Endometrium (tissue), 2 donors: ENCODE measurements around the gene CHST9.
"Not testable (repeated sequence)": the region's sequence is repeated elsewhere in the genome, so short reads cannot be mapped to it uniquely, and the experiment has no call there.

ENCODE experiments used
- FAIRE-seq: peaks from 2 replicates; lab custom pipeline; 2012; peaks lifted over from hg19 to GRCh38; lab: Jason Lieb, UNC
- donor health status: control.
- donor health status: control.

The CHST9 gene, protein sequence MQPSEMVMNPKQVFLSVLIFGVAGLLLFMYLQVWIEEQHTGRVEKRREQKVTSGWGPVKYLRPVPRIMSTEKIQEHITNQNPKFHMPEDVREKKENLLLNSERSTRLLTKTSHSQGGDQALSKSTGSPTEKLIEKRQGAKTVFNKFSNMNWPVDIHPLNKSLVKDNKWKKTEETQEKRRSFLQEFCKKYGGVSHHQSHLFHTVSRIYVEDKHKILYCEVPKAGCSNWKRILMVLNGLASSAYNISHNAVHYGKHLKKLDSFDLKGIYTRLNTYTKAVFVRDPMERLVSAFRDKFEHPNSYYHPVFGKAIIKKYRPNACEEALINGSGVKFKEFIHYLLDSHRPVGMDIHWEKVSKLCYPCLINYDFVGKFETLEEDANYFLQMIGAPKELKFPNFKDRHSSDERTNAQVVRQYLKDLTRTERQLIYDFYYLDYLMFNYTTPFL

DNA sequence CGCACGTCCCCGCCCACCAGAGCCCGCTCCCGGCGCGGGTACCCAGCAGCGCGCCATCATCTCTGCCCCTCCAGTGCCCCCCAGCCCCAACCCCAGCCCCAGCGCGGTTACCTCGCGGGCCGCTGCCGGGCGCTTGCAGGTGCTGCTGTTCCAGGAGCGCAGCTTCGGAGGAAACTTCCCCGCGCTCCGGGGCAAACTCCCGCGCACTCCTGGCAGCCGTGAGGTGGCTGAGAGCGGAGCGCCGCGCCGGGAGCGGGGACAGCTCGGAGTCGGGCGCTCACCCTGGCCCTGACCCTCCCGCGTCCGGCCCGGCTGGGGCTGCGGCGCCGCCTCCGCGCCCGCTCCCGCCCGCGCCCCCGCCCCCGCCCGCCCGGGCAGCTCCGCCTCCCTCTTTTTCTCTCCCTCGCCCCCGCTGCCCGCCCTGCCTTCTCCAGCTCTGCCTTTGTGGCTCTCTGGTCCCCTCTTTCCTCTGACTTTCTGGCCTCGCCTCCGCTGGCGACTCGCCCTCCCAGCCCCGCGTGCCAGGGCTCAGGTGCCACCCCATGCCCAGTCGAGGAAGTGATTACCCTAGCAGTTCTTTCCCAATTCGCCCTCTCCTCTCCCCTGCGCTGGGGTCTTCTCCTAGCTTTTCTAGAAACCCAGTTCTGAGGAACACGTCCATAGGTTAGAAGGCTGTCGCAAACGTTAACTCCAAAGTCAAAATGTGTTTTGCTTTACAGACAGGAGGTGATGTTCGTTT lies at the start of gene CHST9:
Gene CHST9, minus strand, starts transcription at position 284 of the 739 bp plus-strand sequence. CDS start 42,499 bp downstream, outside the sequence.
- no peak for FAIRE-seq

DNA sequence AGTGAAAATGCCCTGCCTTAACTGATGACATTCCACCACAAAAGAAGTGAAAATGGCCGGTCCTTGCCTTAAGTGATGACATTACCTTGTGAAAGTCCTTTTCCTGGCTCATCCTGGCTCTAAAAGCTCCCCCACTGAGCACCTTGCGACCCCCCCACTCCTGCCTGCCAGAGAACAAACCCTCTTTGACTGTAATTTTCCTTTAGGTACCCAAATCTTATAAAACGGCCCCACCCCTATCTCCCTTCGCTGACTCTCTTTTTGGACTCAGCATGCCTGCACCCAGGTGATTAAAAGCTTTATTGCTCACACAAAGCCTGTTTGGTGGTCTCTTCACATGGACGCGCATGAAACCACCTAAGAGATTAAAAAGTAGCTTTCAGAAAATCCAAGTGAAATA lies 47.2 kb upstream of the CHST9 start:
- FAIRE-seq = not testable (repeated sequence)

DNA sequence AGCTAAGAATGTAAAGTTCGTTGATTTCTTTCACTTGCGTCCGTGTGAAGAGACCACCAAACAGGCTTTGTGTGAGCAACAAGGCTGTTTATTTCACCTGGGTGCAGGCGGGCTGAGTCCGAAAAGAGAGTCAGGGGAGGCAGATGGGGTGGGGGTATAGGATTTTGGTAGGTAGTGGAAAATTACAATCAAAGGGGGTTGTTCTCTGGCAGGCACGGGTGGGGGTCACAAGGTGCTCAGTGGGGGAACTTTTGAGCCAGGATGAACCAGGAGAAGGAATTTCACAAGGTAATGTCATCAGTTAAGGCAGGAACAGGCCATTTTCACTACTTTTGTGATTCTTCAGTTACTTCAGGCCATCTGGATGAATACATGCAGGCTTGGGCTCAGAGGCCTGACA lies 46.6 kb upstream of the CHST9 start:
- FAIRE-seq = not testable (repeated sequence)

DNA sequence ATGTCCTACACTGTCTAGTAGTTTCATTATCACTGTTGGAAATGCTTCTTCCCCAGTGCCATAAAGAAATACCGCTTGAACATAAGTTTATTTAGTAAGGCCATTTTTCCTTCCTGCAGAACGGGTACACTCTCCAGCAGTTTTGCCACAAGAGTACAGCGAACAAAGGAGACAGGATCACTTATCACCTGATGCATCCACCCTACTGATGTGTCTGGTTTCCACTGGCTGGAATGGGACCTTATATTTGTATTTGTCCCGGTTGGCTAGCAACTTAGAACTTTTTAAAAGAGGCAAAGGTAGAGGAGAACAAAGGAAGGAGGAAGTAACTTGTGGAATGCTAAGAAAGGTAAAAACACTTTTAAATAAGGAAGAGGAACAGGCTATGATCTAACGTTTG lies 46.1 kb upstream of the CHST9 start:
- FAIRE-seq = not testable (repeated sequence)

DNA sequence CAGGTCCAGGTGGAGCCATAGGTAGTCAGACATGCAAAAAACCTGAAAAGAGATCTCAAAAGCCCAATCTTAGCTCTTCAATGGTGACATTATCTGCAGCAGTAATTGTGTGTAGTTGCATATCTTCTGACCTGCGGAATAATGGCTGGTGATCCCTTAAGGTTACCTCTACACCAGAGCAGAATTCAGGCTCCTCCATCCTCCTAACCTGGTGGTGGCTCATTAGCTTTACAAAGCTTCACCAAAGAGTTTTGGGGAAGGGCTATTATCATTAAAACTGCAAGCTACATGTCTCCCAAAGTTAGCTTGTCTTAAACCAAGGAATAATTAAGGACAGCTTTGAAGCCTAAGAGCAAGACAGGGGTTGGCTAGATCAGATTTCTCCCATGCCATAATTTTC lies 42.6 kb upstream of the CHST9 start:
- no peak for FAIRE-seq

DNA sequence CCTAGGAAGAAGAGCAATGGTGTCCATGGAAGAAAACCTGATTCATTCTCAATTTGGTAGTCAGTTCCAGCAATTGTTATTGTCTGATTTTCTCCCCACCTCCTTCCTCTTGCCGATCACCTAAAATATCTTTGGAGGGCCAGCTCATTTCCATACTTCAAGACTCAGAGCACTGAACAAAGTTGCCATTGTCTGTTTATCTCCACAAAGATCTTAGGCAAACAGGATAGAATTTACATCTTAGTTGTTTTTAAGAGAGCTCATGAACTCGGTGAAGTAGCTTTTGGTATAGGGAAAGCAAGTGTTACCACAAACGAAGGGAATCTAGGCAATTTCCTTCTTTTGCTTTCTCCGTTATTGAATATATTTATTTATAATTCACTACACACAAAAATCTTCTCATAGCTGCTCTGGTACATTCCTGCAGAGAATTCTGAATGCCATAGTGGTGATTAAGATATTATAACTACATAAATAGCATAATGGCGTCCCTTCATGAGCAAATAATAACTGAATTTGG lies 41.5 kb upstream of the CHST9 start:
- no peak for FAIRE-seq

DNA sequence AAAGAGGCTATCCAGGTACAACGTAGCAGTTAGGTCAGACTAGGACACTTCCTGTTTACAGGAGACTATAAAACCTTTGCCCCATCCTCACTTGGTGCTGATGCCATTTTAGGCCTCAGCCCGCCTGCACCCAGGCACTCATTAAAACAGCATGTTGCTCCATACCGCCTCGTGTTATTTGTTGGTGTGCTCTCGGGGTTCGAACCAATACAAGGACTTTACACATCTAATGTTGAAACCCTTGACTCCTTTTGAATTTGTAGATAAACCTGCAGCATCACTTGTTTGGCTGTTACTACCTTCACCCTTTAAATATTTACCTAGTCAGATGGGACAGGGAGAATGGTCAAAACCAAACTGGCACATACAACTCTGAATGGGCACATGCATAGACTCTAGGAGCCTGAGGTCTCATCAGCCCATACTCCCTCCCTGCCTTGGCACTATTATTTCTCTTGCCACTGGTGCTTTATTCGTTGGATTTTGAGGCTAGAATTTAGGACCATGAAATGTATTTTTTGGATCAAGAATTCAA lies 40.9 kb upstream of the CHST9 start:
- no peak for FAIRE-seq

DNA sequence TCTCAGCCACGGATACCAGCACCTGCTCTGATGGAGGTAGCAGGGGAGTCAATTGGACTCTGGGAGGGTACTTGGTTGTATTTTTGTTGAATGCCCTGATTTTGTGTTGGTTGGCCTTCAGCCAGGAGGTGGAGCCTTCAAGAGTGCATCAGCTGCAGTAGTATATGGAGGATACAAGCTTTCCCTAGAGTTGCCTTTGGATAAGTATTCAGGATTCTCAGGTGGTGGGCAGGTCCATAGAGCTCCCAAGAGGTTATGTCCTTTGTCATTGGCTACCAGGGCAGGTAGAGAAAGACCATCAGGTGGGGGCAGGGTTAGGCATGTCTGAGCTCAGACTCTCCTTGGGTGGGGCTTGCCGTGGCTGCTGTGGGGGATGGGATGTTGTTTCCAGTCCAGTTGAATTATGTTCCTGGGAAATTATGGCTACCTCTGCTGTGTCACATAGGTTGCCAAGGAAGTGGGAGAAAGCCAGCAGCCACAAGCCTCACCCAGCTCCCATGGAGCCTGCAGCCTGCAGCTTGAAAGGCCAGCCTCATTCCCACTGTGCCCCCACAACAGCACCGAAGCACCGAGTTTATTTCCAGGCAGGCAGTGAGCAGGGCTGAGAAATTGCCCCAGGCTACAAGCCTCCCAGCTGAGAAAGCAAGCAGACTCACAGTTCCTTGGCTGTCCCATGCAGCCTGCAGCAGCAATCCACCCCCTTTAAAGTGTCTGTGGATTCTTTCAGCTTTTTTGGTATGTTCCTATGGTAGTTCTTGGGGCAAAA lies 38.6 kb upstream of the CHST9 start:
- FAIRE-seq = no peak

DNA sequence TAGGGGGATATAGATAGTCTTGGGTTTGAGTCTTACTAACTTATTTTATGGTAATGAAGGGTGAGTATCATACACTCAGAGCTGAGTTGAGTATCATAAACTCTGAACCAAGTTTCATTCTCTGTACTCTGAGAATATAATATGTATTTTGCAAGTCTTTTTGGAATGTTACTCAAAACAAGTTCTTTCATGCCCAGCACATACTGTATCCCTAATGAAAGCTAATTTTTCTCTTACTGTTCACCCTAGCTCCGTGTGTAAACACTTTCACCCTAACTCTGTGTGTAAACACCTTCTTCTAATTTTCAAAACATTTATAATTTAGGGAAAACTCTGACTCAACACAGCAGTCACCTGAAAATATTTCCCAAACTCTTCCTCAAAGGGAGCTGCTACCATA lies 29.7 kb upstream of the CHST9 start:
- no peak for FAIRE-seq

DNA sequence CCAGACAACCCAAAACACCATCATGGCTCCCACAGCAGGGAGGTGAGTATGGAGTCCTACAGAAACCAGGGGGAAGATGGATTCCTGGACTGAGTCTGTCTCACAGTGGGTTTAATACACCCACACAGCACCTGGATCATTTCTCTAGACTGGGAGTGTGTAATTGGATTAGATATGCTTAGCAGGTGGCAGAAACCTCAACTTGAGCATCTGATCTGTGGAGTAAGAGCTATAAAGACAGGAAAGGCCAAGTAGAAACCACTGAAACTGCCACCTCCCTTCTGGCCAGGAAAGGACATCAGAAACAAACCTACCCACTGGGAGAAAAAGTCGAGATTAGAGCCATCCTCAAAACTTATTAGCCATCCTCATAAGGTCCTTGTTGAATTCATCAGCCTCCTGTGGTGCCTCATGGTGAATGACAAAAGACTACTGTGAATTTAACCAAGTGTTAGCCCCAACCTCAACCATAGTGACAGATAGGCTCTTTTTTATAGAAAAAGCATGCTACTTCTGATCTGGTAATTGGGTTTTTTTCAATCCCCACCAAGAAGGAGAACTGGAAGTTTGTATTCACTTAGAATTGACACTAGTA lies 28.1 kb upstream of the CHST9 start:
- FAIRE-seq = no peak

DNA sequence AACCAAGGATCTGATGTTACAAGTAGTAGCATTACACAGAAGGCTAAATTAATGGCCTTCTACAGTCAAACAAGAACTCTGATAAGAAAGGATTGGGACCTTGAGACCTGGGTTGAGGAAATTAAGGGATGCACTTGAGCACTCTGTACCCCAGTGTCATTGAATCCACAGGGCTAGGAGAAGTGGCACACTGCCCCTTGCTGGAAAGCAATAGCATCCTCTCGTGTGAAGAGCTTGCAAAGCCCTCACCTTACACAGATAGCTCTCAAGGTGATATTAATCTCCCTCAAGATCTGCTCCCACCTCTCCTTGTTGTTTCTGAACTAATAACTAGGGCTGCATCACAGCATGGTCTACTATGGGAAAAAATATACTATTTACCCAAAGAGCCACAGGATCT lies 26.5 kb upstream of the CHST9 start:
- no peak for FAIRE-seq

DNA sequence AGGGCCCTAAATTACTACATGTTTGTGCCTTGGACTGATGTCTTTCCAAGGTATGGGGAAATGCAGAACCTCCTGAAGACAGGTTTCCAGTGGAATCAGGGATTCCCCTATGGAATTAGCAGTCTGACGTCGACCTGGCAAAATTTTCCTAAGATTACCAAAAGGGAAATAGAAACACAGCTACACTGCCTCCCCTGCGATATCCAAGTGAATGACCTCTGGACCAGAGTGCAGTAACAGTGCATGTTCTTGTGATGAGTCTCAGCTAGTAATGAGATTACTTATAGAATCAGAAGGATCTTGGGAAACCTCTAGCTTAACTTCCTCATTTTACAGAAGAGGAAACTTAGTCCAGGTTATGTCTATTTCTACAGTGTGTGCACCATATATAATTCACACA lies 21.3 kb upstream of the CHST9 start:
- no peak for FAIRE-seq

DNA sequence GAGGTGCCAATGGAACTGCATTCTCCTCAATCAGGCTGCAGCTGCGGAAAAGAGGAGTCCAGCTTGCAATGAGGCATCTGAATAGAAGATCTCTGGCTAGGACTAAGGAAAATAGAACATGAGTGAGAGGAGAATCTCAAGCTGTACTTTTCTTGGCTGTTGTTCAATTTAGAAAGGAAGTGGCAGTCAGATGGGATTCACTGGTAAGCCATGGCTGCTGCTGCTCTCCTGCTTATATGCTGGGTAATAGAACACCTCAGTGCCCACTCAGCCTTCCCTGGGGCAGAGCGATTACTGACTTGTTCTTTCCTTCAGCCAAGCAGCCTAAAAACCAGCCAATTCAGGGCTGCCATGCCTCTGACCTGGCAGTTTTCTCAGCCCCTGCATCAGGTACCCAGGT lies 17.6 kb upstream of the CHST9 start:
- FAIRE-seq = no peak

DNA sequence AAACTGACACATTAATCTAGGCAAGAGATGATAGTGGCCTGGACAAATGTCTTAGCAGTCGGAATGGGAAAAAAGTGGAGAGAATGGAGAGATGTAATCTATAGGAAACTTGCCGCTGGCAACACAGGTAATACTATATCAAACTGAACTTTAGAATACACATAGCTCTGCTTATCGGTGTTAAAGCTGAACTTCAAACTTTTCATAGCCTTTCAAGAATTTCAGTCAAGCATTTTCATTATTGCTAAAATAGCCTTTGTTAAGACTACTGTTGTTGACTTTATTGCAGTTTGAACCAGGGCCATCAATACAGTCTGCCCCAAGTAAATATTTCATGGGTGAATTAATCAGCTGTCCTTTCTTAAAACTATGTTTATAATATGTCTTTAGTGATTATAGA lies 12.9 kb upstream of the CHST9 start:
- FAIRE-seq = no peak

DNA sequence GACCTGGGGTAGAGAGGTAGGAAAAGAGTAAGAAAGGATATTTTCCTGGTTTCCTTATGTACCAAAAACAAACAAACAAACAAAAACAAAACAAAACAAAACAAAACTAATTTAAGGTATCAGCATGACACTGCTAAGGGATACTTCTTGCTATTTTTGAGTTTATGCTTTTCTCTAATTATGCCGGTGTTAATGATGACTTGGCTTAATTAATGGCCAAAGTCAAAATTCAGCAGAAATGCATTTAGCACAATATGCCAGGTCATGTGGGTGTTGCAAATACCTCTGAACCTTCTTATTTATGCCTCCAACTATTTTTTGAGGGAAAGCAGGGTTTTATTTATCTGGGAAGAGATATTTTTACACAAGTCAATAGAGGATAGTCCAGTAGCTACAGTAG lies 3.2 kb upstream of the CHST9 start:
- FAIRE-seq = no peak

DNA sequence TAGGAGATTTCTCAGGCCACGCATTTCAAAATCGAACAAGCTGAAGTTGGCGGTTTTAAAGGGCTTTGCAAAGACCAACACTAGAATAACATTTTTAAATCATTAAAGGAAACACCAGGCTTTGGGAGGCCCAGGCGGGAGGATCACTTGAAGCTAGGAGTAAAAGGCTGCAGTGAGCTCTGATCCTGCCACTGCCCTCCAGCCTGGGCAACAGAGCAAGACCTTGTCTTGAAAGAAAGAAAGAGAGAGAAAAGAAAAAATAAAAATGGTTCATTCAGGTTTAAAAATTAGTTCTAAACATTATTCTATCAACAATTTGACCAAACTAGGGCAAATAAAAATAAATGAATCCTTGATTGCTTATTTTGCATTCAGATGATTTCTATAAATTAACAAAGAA lies 789 bp upstream of the CHST9 start:
- no peak for FAIRE-seq

DNA sequence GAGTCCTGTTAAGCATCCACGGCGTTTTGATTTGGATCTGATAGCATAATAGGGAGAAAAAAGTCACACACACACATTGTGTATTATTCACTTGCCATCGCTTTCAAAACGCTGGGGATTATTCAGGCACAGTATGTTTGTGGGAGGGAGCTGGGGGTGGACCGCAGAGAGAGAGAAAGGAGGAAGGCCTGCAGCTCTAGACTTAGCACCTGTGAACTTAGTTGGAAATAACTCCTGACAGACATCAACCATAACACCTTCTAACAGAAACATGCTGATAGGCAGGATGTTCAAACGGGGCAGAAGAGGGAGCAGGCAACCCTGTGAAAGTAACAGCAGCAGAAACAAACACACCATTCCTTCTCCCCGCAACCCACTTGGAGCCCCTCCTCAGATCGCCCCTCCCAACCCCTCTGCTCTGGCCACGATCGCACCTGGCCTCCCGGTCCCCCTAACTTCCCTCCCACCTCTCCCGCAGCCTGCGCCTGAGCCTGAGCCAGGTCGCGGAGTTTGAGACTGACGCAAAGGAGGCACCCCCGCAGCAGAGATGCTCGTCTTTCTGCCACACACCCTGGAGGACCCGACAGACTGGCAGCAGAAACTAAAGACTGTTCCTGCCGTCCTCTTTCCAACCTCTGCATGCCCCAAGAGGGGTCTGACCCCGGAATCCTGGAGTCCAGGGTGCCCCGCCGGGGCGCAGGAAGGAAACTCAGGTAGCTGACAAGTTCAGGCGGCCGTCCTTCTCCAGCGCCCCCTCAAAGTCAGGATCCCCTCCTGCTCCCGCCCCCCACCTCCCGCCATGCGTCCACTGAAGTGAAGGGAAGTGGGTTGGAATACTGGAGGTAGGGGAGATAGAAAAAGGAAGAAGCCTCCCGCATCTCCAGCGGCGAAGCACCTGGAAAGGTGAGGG lies 738 bp downstream of the CHST9 start:
- no peak for FAIRE-seq

DNA sequence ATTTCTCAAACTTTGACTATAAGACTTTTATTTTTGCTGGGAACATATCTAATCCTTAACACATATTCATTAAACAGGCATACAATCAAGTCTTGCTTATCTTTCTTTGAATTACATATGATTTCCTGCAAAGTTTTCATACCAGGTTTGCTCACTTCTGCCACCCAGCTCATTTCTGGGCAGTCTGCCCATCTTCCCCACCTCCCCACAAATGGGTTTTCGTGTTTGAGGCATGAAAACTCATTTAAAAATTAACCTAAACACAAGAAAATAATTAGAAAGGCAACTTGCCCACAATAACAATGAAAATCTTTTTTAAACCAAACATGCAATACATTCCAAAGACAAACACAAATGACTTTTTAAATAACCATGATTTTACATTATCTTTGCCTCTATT lies 3.4 kb downstream of the CHST9 start:
- no peak for FAIRE-seq

DNA sequence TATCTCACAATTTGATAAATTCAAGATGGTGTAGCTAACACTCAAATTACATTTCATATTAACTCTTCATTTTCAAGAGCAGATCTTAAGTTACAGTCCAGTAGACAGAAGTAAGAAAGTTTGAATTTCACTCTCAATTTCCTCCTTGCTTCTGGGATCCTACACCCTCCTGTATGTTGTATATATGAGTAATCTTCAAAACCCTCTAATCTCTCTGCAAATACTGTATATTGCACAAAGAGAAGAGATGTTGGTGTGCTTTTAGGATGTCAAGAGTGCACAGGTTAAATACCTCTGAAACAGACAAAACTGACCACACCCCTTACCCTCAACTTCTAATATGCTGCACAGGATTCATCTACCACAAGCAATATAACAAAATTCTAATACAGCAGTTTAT lies 6.7 kb downstream of the CHST9 start:
- FAIRE-seq = no peak

DNA sequence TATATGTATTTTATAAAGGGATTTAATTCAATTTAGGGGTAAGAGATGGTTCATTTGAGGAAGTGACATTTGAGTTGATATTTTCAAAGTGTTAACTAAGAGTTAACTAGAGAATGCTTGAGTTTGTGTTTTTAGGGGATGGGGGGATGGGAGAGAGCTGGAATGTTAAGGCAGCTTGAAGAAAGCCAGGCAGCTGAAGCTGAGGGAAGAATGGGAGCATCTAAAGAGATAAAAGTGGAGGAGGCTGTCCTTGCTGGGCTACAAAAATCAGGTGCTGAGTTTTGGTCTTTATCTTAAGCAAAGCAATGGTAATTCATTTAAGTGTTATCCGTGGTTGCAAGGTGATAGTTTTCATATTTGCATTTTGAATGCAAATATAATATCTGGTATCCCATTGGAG lies 9.2 kb downstream of the CHST9 start:
- no peak for FAIRE-seq

DNA sequence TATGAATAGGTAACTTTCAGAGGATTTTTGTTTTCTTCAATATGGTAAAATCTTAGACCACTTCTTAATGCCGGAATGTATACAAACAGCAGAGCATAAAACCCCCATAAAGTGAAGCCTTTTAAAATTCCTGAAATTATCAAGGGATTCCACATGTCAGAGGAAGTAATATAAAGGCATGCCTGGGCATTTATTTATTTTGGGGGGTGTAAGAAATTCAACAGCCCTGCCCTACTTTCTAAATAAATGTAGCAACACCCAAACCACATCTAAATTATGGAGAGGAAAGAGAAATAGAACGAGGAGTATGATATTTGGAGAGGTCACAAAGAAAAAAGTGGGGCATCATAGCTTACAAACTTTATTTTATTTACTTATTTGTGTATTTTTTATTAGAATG lies 9.9 kb downstream of the CHST9 start:
- no peak for FAIRE-seq
